ENCODE results near the gene ABCA13. TPM values are rescaled to one million over a fixed set of nuclear protein-coding genes. Genes with fewer than 3 reads are reported as not detected.

ABCA13 gene
- total and polyA plus RNA-seq, 2 donors (not counting 3 experiments of a cell fraction or from before 2014, with no cell fraction given): 0.01 to 0.11 TPM

DNA sequence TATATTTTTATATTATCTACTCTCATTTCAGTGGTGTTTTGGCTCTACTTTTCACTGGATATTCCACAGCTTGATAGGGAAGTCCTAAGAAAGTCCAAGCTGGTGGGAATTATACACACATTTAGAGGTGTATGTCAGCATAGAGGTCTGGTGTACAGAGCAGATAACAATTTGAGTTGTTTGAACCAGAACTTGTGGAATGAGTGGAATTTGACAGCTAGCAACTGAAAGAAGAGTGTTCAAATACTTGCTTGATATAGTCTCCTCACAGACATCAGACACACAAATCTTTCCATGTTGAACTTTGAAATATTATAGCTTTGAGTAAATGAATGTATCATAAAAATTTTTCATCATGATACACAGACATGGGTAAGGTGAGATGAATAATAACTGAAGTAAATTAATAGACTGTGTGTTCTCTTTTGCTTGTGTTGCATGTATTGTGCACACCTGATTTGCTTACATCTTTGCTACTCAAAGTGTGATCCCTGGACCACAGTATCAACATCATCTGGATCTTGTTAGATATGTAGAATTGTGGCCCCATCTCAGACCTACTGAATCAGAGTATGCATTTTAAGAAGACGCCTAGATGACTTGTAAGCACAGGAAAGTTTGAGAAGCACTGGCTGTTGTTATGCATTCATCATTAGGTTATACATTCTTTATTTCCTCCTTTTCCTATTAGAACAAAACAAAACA lies 91.5 kb downstream of the ABCA13 start:
- H3K9ac ChIP-seq (replicated peaks; ENCODE audit: extremely low read depth, insufficient read depth, low read length): no peak overlapping the region
- H3K9me3 ChIP-seq (replicated peaks; ENCODE audit: control insufficient read depth, insufficient read depth, low read length): no peaks in the 10 kb centered on the region
- ChIA-PET POLR2A (no interaction called here), CTCF (interaction anchor here (1.0 to 1.3 kb wide), 2 partner anchors 10 to 12 kb away, joined by 3 read pairs; no protein-coding TSS in a partner anchor)
- TF ChIP-seq POLR2A (IDR thresholded peaks at IDR 0.05; ENCODE audit: low read depth, low read length) (no peak), GATA2 (IDR thresholded peaks at IDR 0.05; ENCODE audit: insufficient read depth, insufficient read length, low read depth, low read length) (no peak), JUN (IDR thresholded peaks at IDR 0.05; ENCODE audit: borderline replicate concordance, insufficient read depth, insufficient read length, low read depth) (no peak), MYC (IDR thresholded peaks at IDR 0.05; ENCODE audit: low read depth, low read length) (no peak), FOS (IDR thresholded peaks at IDR 0.05; ENCODE audit: borderline replicate concordance, insufficient read depth, low read length) (no peak), EZH2 (IDR thresholded peaks at IDR 0.05; ENCODE audit: borderline replicate concordance, low read depth, low read length, severe bottlenecking) (no peak), POLR2AphosphoS5 (IDR thresholded peaks at IDR 0.05; ENCODE audit: insufficient read depth, low read depth, low read length) (no peak)
- TF ChIP-seq, protein P1, sequence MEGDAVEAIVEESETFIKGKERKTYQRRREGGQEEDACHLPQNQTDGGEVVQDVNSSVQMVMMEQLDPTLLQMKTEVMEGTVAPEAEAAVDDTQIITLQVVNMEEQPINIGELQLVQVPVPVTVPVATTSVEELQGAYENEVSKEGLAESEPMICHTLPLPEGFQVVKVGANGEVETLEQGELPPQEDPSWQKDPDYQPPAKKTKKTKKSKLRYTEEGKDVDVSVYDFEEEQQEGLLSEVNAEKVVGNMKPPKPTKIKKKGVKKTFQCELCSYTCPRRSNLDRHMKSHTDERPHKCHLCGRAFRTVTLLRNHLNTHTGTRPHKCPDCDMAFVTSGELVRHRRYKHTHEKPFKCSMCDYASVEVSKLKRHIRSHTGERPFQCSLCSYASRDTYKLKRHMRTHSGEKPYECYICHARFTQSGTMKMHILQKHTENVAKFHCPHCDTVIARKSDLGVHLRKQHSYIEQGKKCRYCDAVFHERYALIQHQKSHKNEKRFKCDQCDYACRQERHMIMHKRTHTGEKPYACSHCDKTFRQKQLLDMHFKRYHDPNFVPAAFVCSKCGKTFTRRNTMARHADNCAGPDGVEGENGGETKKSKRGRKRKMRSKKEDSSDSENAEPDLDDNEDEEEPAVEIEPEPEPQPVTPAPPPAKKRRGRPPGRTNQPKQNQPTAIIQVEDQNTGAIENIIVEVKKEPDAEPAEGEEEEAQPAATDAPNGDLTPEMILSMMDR (IDR thresholded peaks at IDR 0.05; ENCODE audit: extremely low read depth in 1 of 2, insufficient read depth in 1 of 2, low read depth in 1 of 2, low read length in 2 of 2): no peak
- TF ChIP-seq, protein P2, sequence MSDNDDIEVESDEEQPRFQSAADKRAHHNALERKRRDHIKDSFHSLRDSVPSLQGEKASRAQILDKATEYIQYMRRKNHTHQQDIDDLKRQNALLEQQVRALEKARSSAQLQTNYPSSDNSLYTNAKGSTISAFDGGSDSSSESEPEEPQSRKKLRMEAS (IDR thresholded peaks at IDR 0.05; ENCODE audit: insufficient read depth, insufficient read length): no peak
- no peaks in the 10 kb centered on the region for H3K9me1 ChIP-seq (replicated peaks; ENCODE audit: control insufficient read depth, extremely low read depth, insufficient read depth, low read length)
- BruUV-seq (replicated peaks): no TSS peak
- FAIRE-seq (no peak), DNase-seq (ENCODE audit: low read depth, low spot score) (no peak)
- no peak overlapping the region for H3K4me2 ChIP-seq (ENCODE audit: insufficient read depth, low read length)
- H3K27ac ChIP-seq (ENCODE audit: insufficient read depth, low read depth, low read length): no peak overlapping the region
- H4K20me1 ChIP-seq (replicated peaks; ENCODE audit: control insufficient read depth, extremely low read depth, insufficient read depth, low read length): no peaks in the 10 kb centered on the region
- no peak overlapping the region for H2AFZ ChIP-seq (ENCODE audit: low read depth, low read length)
- no peaks in the 10 kb centered on the region for H3K79me2 ChIP-seq (ENCODE audit: control insufficient read depth, insufficient read depth, low read length)
- no peak overlapping the region for H3K4me3 ChIP-seq (replicated peaks in 1 of 3; ENCODE audit: insufficient read depth in 1 of 3, low read depth in 1 of 3, low read length in 3 of 3)
- no peaks in the 10 kb centered on the region for H3K36me3 ChIP-seq (ENCODE audit: control insufficient read depth in 2 of 2, extremely low read depth in 1 of 2, insufficient read depth in 2 of 2, low read length in 2 of 2)
- no peaks in the 10 kb centered on the region for H3K4me1 ChIP-seq (ENCODE audit: control insufficient read depth, extremely low read depth, insufficient read depth, low read length)
- dilution Hi-C loops (cut with MboI; ENCODE audit: extremely low pct_ligation_motif_present, low sequenced_read_pairs): no loop called here
- no peaks in the 10 kb centered on the region for H3K27me3 ChIP-seq (ENCODE audit: control insufficient read depth in 2 of 2, insufficient read depth in 2 of 2, low read length in 2 of 2)
- intact Hi-C loops (cut with micrococcal nuclease): no loop called here
